DMS153 treated with DMSO at 0.1 percent for 48 hours (cell line): Measurements from ENCODE around the gene DDI1.
"Not testable (repeated sequence)": the region's sequence is repeated elsewhere in the genome, so short reads cannot be mapped to it uniquely, and the experiment has no call there.

Source experiments
- DNase-seq: peaks from one replicate; lab custom pipeline; 2025; ENCODE audit not compliant: unreplicated experiment; lab: John Stamatoyannopoulos, UW

Gene DDI1

GRCh38 chr11:104036995-104037394 lies 555 bp downstream of the DDI1 start:
- DNase-seq = no peak

DNA sequence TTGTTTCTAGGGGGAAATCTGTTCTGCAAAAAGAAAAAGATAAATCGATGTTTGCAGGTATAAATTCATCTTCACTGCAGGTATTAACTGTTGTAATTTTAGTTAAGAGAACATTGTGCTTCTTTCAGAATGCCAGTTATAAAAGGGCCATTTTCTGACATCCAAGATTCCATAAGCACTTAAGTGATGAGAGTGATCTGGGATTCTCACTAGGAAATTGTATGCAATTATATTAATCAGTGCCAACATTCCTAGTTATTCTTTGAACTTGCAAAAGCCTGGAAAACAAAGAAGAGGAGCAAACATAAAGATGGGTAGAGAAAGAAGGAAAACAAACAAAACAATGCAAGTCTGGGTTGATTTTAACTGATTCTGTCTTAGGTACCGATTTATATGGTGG lies 5.4 kb downstream of the DDI1 start:
- no peak for DNase-seq

DNA sequence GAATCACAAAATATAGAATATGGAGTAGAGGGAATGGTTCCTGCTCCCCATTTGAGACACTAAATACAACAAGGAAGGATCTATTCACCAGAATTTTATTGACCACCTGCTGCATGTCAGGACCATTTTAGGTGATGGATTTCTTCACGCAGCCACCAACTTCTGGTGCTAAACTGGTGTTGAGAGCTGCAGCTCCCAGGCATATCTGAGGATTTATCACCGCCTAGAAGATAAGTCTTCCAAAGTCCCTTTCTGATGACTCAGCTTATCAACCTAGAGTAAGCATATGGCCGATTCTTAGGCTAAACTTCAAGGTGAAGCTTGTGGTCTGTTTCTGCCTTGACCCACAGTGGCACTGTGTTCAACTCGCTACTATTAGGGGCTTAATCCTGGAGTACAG lies 6.7 kb downstream of the DDI1 start:
- no peak for DNase-seq

DNA sequence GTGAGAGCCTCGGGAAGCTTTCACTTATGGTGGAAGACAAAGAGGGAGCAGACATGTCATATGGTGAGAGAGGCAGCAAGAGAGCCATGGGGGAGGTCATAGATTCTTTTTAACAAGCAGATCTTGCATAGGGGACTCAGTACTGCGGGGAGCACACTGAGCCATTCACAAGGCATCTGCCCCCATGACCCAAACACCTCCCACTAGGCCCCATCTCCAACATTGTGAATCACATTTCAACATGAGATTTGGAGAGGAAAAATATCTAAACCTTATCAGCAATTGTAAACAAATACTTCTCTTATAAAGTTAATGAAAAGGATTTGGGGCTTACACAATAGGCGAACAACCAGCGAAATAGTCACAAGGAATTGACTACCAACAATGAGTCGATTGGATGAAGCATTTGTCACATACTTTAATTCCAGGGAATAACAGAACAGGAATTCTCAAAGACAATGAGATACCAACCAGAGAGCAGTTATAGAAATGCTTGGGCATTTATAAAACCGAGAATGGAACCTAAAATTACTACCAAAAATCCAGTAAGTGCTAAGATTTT lies 7.3 kb downstream of the DDI1 start:
- DNase-seq = no peak

DNA sequence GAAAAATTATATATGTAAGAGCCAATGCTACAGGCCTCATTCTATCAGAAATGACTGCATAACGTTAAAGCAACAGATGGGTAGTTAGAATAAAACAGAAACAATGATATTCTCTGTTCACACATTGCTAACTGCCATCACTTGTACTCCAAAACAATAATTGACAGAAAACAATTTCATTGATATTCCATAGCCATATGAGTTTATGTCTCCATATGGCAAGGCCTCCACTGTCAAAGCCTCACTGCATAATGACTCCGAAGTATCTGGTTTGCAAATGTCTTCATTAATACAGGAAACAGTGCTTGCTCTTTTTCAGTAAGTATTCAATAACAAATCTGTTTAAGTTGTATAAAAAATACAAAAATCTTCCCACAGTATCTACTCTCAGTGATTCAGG lies 9.9 kb downstream of the DDI1 start:
- DNase-seq = no peak

- DNase-seq = not testable (repeated sequence)
Measured at GRCh38 chr11:104046858-104047257, 10.4 kb downstream of the DDI1 start.

GRCh38 chr11:104049116-104049515 lies 12.7 kb downstream of the DDI1 start:
- no peak for DNase-seq

GRCh38 chr11:104051778-104052177 lies 15.3 kb downstream of the DDI1 start:
- no peak for DNase-seq

DNA sequence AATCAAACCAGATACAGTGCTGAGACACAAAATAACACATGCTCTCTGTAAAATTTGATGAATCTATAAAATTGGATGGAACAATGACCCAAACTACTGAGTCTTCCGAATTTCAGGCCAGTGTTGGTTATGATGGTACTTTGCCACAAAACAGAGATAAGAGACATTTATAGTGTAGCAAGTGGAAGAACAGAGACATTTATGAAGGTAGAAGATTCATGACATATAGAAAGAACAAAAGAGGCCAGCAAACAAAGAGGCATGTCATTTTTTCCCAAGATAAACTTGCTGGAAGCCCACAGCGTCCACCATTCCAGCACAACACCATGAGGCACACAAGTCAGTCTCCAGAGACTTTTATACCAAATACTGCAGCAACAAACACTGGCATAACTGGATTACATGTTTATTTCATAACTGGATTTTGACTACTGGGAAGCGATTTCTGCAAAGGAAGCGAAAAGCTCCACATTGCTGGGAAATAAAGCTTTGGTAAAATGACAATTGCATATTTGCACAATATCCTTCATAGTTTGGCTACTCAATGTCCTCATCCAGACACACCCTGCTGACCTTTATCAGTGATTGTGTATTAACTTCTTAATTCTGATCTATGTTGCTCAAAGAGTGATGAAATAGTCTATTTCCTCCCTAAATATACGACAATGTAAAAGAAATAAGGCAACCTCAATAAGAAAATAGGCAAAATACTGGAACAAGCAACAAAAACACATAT lies 17.5 kb downstream of the DDI1 start:
- no peak for DNase-seq

DNA sequence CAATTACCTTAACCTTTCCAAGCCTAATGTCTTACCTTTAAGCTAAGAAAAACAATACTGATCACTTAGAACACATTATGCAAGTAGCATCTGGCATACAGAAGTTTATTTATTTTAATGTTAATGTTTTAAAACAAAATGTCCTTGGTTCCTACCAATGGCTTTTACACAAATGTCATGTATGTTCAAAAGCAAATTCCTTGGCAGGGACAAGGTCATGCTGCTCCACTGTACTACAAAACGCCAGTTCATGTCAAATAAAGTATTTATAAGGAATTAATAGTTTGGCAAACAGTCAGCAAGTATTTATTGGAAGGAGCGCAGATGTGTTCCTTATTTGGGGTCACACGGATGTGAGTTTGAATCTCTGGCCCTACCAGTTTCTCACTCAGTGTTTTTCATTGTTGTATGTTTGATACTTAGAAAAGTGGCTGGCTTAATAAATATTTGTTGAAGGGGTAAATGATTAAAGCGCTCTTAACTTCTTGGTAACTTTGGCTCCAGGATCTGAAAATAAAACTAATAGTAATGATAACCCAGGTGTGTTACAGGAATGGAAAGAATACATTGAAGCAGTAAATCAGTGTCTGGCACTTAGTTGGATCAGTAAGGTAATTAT lies 18.6 kb downstream of the DDI1 start:
- DNase-seq = no peak

DNA sequence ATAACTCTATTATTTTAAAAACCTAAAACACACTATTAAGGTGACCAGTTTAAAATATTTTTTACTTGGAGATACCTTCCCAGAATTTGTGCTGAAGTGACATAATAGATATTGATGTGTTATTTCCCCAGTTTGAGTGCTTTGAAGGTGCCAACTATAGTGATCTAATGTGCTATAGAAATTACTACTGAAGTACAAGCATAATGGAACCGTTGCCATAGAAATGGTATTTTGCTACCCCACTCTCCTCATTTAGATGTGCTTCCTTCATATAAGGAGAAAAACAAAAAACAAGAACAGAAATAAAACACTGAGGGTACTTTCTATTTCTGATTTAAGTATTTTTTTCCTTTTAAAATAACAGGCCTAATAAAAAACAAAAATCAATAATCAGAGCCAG lies 19.2 kb downstream of the DDI1 start:
- no peak for DNase-seq

- DNase-seq = no peak
Measured at GRCh38 chr11:104057908-104058307, 21.5 kb downstream of the DDI1 start.

DNA sequence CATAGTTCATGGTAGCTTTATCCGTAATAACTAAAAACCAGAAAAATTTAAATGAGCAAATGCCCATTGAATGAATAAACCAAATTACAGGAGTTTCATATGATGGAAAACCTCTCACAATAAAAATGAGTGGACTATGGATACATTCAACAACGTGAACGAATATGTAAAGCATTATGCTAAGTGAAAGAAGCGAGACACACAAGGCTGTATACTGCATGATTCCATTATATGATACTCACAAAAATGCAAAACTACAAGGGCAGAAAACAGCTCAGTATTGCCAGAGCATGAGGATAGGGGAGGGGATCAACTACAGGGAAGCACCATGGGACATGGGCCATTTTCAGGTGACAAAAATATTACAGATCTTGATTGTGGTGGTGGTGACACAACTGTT lies 22.2 kb downstream of the DDI1 start:
- no peak for DNase-seq

GRCh38 chr11:104060004-104060794 lies 23.8 kb downstream of the DDI1 start:
- no peak for DNase-seq

- DNase-seq = no peak
Measured at GRCh38 chr11:104060820-104061219, 24.4 kb downstream of the DDI1 start.

- DNase-seq = no peak
Measured at GRCh38 chr11:104061853-104062521, 25.5 kb downstream of the DDI1 start.

GRCh38 chr11:104064034-104064630 lies 27.7 kb downstream of the DDI1 start:
- no peak for DNase-seq

- DNase-seq = no peak
Measured at GRCh38 chr11:104067534-104067933, 31.1 kb downstream of the DDI1 start.

DNA sequence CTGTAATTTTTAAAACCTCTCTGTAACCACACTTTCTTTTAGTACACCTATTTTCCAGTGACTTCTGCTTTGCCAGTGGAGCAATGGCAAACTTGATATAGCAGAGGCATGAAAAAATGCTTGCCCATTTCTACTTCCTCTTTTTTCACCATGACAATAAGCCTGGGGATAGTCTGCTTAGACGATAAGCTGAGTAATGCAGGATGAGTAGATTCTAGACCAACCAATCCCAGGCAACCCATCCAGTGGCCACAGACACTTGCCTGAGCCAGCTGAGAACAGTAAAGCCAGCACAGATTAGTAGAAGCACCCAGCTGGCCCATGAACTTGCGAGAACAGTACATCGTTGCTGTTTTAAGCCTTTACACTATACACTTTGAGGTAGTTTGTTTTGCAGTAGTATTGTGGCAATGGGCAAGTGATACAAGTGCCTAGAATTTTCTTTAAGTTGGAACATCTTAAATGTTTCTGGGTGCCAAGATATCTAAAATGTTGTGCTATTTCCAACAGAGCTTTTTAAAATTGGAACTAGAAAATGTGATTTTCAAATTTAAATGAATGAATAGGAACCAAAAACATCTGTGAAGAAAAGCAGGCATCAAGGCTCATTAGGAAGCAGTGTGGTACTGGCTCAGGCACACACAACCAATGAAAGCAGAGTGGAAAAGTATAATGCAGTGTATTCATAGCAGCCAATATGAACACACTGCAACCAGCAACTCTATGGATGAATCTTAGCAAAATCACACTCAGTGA lies 37.7 kb downstream of the DDI1 start:
- no peak for DNase-seq

- DNase-seq = no peak
Measured at GRCh38 chr11:104075091-104075490, 38.7 kb downstream of the DDI1 start.
